NK-92 (cell line): ENCODE results near the gene SEMA3D.

Experiments
- DNase-seq: peaks from one replicate; lab custom pipeline; 2025; ENCODE audit not compliant: unreplicated experiment; lab: John Stamatoyannopoulos, UW

Gene SEMA3D

DNA sequence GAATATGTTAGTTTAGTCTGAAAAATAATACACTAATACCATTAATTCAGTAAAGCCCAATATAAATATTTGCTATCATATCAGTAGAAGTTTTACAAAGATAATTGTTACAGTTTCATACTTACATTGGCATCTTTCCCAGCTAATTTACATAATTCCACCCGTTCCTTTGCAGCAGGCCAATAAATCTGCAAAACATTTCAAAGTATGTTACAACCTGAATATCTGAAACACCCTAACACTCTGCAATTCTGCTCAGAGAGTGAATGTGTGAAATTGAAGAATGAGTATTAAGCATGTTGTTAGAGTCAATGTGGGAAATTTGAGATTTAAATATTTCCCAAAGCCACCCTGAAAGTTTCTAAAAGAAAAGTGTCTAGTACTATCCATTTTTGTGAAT is 105.5 kb downstream of the SEMA3D start:
- no peak for DNase-seq

DNA sequence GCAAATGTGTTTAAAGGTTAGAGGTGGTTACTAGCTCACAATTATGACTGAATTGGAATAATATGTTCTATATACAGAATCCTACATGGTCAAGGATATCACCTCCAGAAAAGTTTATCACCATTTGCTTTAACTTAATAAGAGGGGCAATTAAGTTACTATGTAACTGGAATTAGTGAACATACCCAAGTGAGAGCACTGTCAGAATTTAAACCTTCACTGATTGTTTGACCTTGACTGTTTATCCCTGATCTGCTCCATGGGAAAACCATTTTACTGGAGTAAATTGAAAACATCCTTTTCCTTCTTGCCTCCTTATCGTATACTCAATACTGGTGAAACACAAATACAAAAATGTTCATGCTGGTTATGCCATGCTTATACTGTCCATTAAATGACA is 107.4 kb downstream of the SEMA3D start:
- no peak for DNase-seq

DNA sequence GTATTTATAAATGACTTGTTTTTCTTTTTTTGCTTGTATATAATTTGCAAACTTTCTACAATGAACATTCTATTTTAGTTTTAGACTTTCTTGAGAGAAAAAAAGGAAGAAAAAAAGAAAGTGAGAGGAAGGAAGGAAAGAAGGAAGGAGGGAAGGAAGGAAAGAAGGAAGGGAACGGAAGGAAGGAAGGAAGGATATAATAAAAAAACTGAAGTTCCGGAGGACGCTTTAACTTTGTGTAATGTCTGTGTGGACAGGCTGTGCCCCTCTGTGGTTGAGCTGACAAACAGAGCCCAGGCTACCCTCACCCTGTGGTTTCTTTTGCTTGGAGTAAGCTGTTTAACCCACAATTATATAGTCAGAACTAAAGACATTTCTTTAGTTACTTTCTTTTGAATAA is 108.7 kb downstream of the SEMA3D start:
- no peak for DNase-seq

DNA sequence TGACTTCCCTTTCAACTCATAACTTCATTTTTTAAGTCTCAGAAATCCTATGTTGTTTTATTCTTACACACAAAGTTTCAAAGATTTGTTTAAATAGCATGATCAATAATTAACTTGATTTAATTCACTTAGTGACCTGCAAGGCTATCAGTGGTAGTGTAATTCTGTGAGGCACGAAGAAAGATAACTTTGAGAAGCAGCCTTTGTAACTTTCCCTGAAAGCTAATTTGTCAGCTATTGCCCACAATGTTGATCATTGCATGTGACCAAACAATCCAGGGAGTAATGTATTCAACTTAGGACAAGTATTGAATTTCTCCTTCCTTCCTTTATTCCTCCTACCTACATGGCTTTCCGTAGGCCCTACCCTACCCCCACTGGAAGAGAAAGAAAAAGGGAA is 111.0 kb downstream of the SEMA3D start:
- DNase-seq = no peak

DNA sequence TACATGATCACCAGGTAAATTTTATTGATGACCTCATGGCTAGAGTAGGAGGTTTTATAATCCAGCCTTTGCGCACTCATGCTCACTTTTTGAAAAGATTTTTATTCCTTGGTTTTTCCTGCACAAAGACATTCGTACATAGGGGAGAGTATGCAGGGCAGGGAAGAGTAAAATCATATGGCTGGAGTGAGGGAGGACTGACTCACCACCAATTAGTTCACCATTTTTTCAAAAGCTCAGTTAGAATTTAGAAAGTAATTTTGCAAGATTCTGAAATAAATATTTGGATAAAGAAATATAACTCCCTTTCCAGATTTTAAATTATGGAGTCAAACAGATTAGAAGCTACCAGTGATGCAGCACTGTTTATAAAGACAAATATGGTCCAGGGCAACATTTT is 111.9 kb downstream of the SEMA3D start:
- DNase-seq = no peak

DNA sequence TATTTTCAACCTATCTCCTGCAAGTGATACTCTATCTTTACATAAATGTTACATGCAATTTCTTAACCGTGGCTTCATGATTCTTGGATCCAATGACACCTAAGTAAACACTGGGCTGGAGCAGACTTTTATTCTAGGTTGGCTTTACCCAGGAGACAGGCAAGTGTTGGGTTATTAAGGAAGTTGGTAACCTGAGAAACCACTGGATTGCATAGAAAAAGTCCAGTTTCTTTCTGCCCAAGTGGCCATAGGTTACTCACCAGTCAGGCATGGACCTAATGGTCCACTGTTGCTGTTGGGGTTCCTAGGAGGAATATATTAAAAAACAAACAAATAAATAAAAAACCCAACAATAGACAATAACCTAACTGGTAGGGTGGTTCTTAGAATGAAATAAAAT is 112.8 kb downstream of the SEMA3D start:
- DNase-seq = no peak

DNA sequence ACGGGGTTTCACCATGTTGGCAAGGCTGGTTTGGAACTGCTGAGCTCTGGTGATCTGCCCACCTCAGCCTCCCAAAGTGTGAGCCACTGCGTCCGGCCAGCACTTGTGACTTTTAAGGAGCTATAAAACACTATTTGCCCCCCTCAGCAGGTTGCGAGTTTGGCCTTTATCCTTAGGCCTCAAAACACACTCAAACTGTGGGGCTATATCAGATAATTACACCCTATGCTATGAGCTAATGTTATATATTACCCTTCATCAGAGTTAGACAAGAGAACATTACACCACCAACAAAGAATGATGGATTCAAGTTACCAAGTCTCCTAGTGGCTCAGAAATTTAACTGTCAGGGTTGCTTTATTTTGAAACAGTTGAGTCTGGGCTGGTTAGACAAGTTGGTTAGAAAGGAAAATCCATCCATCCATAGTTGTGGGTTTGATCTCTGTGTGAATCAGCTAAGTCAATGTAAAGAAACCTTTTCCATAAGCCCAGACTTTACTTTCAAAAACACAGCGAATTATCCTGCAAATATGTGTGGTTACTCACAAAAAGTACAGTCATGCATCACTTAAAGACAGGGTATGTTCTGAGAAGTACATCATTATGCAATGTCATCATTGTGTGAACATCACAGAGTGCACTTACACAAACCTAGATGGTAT is 115.8 kb downstream of the SEMA3D start:
- no peak for DNase-seq

DNA sequence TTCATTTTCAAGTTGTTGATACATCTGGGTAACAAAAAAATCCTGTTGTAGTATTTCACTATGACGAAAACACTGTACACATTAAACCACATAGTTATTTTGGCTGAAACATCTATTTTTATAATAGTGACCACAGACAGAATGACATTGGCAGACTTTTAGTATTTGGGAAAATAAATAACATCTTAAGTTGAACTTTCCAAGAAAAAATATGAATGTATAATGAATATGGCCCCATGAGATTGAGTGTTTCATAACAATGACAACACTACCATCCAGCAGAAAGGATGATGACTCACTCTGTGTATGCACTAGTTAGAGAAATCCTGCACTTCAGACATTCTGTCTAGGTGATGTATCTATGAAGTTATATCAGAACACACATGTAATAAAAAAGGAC is 118.1 kb downstream of the SEMA3D start:
- DNase-seq = no peak

DNA sequence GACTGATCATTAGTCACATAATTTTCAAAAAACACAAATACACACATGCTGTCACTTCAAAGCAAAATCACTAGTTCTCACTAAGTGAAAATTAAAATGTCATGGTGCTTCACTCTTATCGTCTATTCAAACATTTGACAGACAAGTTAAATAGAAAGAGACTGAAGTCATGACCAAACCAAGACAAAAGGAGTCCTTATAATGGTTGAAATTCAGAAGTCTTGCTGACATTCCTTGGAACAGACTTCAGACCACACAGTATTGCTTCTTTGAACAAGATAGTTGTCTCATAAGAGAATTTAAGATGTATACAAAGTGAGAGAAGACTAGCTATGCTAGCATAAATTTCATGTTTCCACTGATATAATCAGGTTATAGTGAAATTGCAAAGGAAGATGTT is 119.5 kb downstream of the SEMA3D start:
- DNase-seq = no peak

DNA sequence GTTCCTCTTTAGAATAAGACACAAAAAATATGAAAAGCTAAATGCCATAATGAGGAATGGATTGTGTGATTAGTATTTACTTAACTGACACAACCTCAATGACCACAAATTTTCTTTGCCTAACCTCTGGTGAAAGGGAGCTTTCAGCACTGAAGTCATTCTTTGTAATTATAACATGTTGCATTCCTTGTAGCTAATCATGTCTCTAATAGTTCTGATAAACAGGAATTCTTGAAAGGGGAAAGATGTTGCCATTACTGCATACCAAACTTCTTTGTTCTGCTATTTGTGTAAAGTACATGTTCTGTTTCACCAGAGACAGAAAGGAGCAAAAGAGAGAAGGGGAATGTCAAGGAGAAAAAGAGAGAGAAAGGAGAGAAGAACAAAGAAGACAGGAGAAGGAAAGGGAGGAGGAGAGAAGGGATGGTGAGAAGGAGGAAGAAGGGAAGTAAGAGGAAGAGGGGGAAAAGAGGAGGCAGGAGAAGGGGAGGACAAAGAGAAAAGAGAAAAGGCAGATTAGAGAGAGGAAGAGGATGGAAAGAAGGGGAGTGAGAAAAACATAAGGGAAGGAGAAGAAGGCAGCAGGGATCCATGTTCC is 120.9 kb downstream of the SEMA3D start:
- no peak for DNase-seq

DNA sequence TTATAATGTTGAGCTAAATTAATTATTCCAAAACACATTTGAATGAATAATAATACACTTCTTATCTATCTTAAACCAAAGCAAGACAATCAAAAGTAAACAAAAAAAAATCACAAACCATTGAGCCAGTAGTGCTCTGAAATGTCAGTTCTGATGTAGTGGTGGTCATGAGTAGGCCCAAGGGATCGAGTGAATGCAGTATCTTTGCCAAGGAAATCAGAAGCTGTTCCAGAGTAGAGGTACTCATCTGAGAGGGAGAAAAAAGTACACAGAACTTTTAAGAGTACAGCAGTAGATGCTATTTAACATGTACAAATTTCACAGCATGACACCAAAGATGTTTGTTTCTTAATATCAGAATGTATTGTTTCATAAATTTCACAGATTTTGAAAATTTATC is 121.5 kb downstream of the SEMA3D start:
- no peak for DNase-seq

DNA sequence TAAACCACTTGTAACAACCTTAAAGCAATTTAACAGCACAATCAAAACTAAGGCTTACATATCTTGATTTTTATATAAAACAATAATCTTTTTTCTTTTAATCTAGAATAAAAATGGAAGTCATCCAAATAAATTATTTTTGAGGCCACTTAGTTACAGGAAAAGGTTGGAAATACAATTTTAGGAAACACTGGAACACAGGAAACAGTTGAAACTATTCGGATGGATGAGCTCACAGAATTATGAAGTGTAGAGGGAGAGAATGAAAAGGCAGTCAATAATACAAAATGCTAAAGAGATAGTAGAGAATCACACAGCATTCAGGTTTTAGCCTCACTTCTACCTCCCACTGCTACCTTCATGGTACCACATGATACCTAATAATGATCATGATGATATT is 124.2 kb downstream of the SEMA3D start:
- no peak for DNase-seq

DNA sequence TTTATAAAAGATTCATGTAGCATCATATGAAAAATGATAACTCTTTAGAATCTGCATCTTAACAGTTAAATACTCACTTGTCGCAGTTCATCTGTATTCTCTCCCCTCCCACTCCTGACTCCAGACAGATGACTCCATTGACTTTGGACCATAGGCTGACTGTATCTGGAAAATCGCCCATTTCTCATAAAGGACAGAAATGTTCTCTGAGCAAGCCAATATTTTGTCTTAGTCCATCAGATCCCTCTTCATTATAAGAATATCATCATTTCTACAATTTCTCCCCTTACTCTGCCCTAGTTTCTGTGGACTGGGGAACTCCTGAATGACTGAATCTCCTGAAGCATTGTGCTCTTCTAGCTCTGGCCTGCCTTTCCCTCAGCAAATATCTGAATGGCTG is 125.4 kb downstream of the SEMA3D start:
- no peak for DNase-seq

DNA sequence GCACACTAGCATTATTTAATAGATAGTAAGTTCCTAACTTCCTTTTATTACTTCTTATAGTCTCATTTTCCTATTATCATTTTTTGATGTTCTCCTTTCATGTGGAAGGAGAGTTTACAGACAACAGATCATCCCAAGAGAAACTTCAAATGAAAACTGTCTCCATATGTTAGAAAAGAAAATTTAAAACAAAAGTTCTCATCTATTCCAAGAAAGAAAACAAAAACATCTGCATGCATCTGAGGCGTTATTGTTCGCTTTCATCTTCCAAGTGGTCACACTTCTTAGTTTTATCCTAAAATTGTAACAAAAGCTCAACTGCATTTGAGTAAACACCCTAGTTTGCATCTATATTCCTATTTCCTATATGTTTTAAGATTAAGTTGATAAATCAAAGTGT is 126.2 kb downstream of the SEMA3D start:
- DNase-seq = no peak

DNA sequence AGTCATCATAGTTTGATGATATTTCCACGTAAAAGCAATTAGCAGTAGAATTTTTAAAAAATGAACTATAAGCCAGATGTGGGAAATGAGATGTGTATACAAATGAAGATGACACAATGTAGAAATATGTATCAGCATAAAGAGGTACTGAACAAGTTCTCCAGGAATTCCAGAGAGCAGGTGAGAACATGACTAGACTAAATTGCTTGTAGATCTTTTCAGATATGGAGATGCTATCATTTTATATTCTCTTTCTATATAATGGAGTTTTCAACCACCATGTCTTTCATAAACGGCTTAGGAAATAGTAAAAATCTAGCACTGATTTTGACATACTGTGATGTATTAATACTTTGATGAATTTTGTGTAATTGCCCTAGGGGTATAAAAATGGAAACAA is 130.9 kb downstream of the SEMA3D start:
- DNase-seq = no peak

DNA sequence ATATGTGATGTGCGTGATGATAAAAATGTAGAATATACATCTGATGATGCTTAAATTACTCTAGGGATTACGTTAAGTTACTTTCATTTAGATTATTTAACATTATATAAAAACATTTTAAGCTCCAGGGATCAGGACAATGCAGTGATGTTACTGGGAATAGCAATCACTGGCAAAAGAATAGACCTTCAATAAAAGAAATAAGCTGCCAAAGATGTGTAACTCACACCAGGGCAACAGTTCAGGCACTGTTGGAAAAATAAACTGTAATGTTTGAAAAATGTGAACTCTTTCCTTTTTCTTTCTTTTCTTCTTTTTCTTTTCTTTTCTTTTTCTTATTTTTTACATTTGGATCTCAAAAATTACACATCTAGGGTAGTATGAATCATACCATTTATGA is 131.7 kb downstream of the SEMA3D start:
- no peak for DNase-seq

DNA sequence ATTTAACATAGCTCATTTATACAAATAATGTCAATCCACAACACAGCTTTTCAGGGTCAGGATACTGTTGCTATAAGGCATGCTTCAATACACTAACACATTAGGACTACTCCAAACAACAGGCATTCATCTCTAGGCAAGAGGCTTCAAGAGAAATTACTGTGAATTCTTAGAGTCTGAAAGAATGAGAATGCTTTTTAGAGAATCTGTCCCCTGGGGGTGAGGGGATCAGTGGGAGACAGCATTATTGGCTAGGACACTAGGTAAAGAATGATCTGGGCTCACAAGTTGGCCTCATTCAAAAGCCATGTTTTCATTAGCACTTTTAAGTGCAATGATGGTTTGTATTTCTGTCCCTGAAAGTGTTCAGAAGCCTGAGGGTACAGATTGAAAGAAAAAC is 132.6 kb downstream of the SEMA3D start:
- DNase-seq = no peak

DNA sequence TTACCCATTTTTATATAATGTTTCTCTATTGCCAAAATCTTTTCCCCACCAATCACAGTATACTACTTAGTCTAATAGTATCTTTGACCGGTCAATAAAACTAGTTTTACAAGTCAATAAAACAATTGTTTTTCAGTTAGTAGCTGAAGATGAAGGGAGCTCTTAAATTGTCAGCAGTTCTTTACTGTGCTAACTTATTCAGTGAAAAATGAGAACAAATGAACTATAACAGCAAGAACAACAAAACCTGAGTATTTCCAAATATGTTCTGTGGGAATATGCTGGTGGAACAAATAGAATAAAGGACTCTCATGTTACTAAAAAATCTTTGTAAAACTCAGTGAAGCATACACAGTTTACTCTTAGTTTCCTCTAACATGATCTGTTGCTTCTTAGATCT is 134.0 kb downstream of the SEMA3D start:
- DNase-seq = no peak

DNA sequence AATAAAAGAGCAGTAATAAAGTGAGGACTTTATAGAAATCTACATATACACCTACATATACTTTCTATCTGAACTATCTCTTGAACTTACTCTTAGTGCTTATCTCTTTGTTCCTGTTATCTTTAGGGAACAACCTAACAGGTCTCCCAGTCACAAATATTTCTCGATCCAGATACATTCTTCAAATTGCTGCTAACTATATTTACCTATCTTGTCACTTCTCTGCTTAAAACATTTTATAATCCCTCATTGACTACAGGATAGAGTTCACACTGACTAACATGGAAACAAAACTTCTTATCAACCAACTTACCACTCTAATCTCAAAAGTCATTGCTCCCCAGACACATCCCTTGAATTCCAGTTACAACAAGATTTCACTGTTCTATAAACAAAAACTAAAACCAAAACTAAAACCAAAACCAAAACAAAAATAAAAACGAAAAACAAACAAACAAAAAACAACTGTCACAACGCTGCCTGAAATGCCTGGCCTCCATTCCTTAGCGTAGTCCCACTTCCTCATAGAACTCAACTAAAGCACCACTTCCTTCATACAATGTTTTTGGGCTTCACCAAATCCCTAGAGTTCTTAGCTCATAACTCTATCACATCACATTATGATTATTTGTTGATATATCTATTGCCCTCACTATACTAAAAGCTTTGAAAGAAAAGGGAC is 134.7 kb downstream of the SEMA3D start:
- DNase-seq = no peak

DNA sequence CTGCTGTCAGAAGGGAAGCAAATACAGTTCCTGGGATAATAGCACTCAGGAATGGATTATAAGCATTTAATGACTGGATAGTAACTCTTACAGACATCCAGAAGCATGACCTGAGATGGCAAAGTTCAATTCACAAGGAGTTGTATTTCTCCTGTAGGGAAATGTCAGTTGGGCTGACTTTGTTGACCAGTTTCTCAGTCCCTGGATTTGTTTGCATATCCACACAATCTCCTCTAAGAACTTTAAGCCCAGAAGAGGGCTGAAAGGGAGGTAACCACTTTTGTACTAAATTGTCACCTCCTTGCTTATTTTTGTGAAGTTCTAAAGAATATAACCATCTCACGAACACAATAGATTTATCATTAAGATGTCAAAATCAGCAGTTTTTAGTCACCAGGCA is 140.3 kb downstream of the SEMA3D start:
- no peak for DNase-seq

DNA sequence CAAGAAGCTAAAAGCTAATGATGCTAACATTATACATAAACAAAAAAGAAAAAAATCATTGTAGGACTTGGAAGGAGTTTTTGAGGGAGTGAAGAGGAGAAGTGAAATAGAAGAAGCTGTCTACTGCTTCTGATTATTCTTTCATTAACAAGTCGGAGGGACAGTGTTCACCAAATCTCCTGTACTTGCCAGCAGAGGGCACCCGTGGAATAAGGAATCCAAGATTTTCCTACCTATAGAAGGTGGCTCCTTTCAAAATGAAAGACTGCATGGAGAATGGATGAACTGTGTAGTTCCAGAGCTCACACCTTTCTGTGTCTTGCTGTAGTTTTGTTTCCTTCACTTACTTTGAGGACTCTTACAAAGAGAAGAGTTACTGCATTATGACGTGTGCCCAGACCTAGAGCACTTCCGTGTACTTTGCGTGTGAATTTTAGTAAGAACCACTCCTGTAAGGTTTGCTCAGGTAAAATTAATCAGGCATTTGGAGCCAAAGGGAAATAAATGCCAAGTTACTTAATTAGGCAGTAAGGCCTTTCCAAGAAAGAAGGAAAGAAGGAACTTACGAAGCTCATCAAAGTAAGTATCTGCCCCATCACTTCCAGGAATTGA is 145.1 kb downstream of the SEMA3D start:
- no peak for DNase-seq

DNA sequence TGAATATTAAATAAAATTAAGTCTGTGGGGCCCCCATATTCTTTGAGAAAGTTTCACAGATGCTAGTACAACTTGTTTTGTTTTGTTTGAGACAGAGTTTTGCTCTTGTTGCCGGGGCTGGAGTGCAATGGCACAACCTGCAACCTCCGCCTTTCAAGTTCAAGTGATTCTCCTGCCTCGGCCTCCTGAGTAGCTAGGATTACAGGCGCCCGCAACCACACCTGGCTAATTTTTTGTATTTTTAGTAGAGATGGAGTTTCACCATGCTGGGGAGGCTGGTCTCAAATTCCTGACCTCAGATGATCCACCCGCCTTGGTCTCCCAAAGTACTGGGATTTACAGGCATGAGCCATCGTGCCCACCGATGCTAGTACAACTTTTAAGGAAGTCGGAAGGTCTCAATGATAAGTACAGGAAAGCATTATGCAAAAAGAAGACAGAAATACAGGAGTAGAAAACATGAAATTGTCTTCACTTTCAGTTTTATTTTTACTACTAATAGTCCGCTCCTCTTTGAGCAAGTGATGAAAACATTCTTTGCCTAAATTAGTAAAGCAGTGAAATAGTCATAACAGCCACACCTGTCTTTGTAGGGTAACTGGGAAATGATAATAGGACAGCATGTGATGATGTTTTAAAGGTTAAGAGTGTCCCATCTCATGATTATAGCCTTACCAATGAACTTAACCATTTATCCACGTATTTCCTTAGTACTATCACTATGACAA is 147.5 kb downstream of the SEMA3D start:
- no peak for DNase-seq
